B cell (primary cell): Measurements from ENCODE around the gene ANKRD35. TPM values are rescaled to one million over a fixed set of nuclear protein-coding genes. Genes with fewer than 3 reads are reported as not detected.

Experiments used
- ATAC-seq: fragments of 200-7000 bp; cut with Tn5 transposase; one replicate; pipeline ENCODE4 v1.10.0; 2021; ENCODE audit warnings: low read depth, mild to moderate bottlenecking, moderate number of reproducible peaks, moderate library complexity
- CTCF ChIA-PET: fragments of 350-600 bp; sonication (Branson Sonifier 250); formaldehyde crosslinking; loops from one replicate; lab custom pipeline; 2021; ENCODE audit warnings: antibody characterized with exemption, inconsistent platforms; lab: Charles Lee
- POLR2A ChIA-PET: fragments of 350-600 bp; sonication (Branson Sonifier 250); formaldehyde crosslinking; loops from one replicate; lab custom pipeline; 2021; ENCODE audit warnings: antibody characterized with exemption; lab: Charles Lee
- DNase-seq: peaks from one replicate; pipeline ENCODE4 v3.0.0; 2013
- H2AFZ ChIP-seq: 2 replicates; pipeline ENCODE4 v1.6.1; 2012; ENCODE audit warnings: mild to moderate bottlenecking, low read depth, low read length; ENCODE audit not compliant: insufficient read depth, poor library complexity, severe bottlenecking
- H3K27ac ChIP-seq, 2 donors: 1 replicate in 1 of 2; 2 replicates in 1 of 2; pipeline ENCODE4 v1.5.1; 2012 to 2013; ENCODE audit warnings: low read length in 2 of 2, mild to moderate bottlenecking in 2 of 2, moderate library complexity in 1 of 2
- H3K27me3 ChIP-seq, 4 experiments: fragments of 200-600 bp in 1 of 4; sonication (generic) in 1 of 4; replicated peaks in 1 of 4; 1 replicate in 2 of 4; 2 replicates in 2 of 4; pipeline versions ENCODE4 v1.6.1 to v1.7.0; 2013 to 2016; ENCODE audit warnings: low read length in 3 of 4, mild to moderate bottlenecking in 2 of 4, mixed read lengths in 1 of 4, moderate library complexity in 1 of 4; ENCODE audit not compliant: insufficient read depth in 4 of 4, control insufficient read depth in 3 of 4; ENCODE audit errors: control extremely low read depth in 1 of 4
- H3K36me3 ChIP-seq, 2 experiments: replicated peaks in 1 of 2; 1 replicate in 1 of 2; 2 replicates in 1 of 2; pipeline versions ENCODE4 v1.6.1 to v1.7.1; 2013; ENCODE audit warnings: low read length in 1 of 2; ENCODE audit not compliant: insufficient read depth in 2 of 2, control insufficient read depth in 1 of 2; ENCODE audit errors: control extremely low read depth in 1 of 2, extremely low read depth in 1 of 2
- H3K4me1 ChIP-seq, 2 donors: fragments of 200-600 bp in 1 of 2; sonication (generic) in 1 of 2; 1 replicate in 1 of 2; 2 replicates in 1 of 2; pipeline versions ENCODE4 v1.5.1 to v1.6.1; 2013 to 2017; ENCODE audit warnings: low read length in 2 of 2; ENCODE audit not compliant: control insufficient read depth in 2 of 2, insufficient read depth in 2 of 2
- H3K4me2 ChIP-seq: replicated peaks from 2 replicates; pipeline ENCODE3; 2012; ENCODE audit warnings: mild to moderate bottlenecking, low read depth, low read length; ENCODE audit not compliant: poor library complexity, severe bottlenecking
- H3K4me3 ChIP-seq, 5 experiments: fragments of 200-600 bp in 1 of 5; sonication (generic) in 1 of 5; 1 replicate in 3 of 5; 2 replicates in 2 of 5; pipeline versions ENCODE4 v1.5.1 to v1.7.0; 2011 to 2016; ENCODE audit warnings: low read length in 4 of 5, mild to moderate bottlenecking in 4 of 5, low read depth in 2 of 5, control low read depth in 1 of 5, moderate library complexity in 1 of 5; ENCODE audit not compliant: insufficient read depth in 1 of 5; ENCODE audit errors: control extremely low read depth in 1 of 5, extremely low read depth in 1 of 5
- H3K79me2 ChIP-seq: fragments of 200-600 bp; sonication (generic); one replicate; pipeline ENCODE4 v1.6.0; 2016; ENCODE audit warnings: low read length; ENCODE audit not compliant: control insufficient read depth, insufficient read depth
- H3K9ac ChIP-seq: fragments of 200-600 bp; sonication (generic); 2 replicates; pipeline ENCODE4 v1.6.1; 2017; ENCODE audit warnings: mild to moderate bottlenecking, low read length, moderate library complexity
- H3K9me3 ChIP-seq, 3 donors: one replicate each; pipeline versions ENCODE4 v1.6.1 to v1.7.1; 2013; ENCODE audit warnings: low read length in 2 of 3; ENCODE audit not compliant: control insufficient read depth in 2 of 3, insufficient read depth in 1 of 3; ENCODE audit errors: control extremely low read depth in 1 of 3
- H4K20me1 ChIP-seq: 2 replicates; pipeline ENCODE4 v1.6.0; 2012; ENCODE audit warnings: mild to moderate bottlenecking, low read length; ENCODE audit not compliant: insufficient read depth, control insufficient read depth, poor library complexity, severe bottlenecking
- H3K27ac Mint-ChIP-seq: one replicate; pipeline ENCODE4 v1.8.0; 2021; ENCODE audit warnings: mixed read lengths
- H3K27me3 Mint-ChIP-seq: one replicate; pipeline ENCODE4 v1.8.0; 2021; ENCODE audit warnings: mixed read lengths
- H3K4me1 Mint-ChIP-seq: one replicate; pipeline ENCODE4 v1.8.0; 2021; ENCODE audit warnings: mixed read lengths
- H3K4me3 Mint-ChIP-seq: one replicate; pipeline ENCODE4 v1.8.0; 2021; ENCODE audit warnings: mixed read lengths
- H3K9me3 Mint-ChIP-seq: one replicate; pipeline ENCODE4 v1.8.0; 2022; ENCODE audit warnings: mixed read lengths; ENCODE audit not compliant: insufficient read depth
- EZH2 ChIP-seq: IDR thresholded peaks from 2 replicates; pipeline ENCODE4 v1.6.1; 2012; ENCODE audit warnings: borderline replicate concordance, low read depth, mild to moderate bottlenecking, moderate library complexity, low read length; ENCODE audit not compliant: insufficient read depth, poor library complexity, severe bottlenecking
- whole genome bisulfite sequencing: methylation state at CpG from one replicate; pipeline ENCODE4 v1.1.5; 2013; ENCODE audit warnings: missing lambda C conversion rate; ENCODE audit not compliant: insufficient coverage; 5-methylcytosine and 5-hydroxymethylcytosine counted together
- intact Hi-C: fragments of 100-400 bp; cut with micrococcal nuclease; formaldehyde crosslinking; loops from one replicate; pipeline ENCODE4 v1.10.0; 2022
- polyA plus RNA-seq: library from polyadenylated mRNA; depleted of rRNA; stranded (reverse); fragments of >200 nt; gene quantifications from 2 replicates; pipeline ENCODE4 v1.2.3, GENCODE V29; 2012
- total RNA-seq, 2 donors: library from RNA; stranded (reverse); fragments of 120-200 nt in 1 of 2; gene quantifications; 1 replicate in 1 of 2; 2 replicates in 1 of 2; pipeline versions ENCODE4 v1.2.3 to v1.2.4, GENCODE V29; 2013 to 2022
- TF ChIP-seq, protein P1 (sequence below): fragments of 200-600 bp; IDR thresholded peaks from one replicate; pipeline ENCODE4 v1.8.0; 2022; ENCODE audit warnings: antibody characterized with exemption, mild to moderate bottlenecking

ANKRD35 gene
- total and polyA plus RNA-seq, 2 donors (not counting 1 experiment from before 2014, with no cell fraction given) = 0.04 TPM; not detected in 1

DNA sequence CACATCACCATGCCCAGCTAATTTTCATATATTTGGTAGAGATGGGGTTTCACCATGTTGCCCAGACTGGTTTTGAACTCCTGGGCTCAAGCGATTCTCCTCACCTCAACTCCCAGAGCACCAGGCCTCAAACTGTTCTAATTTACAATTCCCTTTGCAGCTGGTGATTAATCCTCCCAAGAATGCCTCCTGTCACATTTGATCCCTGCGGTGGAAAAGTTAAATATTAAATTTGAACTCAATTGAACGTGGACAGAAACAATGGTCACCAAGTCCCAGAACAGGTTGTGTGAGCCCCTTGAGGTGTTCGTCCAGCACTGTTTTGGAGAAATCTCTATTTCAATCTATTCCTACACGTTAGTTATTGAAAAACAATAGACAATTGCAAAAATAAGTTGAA is 2.0 kb upstream of the ANKRD35 start:
- TF ChIP-seq, protein P1, sequence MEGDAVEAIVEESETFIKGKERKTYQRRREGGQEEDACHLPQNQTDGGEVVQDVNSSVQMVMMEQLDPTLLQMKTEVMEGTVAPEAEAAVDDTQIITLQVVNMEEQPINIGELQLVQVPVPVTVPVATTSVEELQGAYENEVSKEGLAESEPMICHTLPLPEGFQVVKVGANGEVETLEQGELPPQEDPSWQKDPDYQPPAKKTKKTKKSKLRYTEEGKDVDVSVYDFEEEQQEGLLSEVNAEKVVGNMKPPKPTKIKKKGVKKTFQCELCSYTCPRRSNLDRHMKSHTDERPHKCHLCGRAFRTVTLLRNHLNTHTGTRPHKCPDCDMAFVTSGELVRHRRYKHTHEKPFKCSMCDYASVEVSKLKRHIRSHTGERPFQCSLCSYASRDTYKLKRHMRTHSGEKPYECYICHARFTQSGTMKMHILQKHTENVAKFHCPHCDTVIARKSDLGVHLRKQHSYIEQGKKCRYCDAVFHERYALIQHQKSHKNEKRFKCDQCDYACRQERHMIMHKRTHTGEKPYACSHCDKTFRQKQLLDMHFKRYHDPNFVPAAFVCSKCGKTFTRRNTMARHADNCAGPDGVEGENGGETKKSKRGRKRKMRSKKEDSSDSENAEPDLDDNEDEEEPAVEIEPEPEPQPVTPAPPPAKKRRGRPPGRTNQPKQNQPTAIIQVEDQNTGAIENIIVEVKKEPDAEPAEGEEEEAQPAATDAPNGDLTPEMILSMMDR = no peak
- H3K27ac ChIP-seq = no peak overlapping the region
- H2AFZ ChIP-seq = no peak overlapping the region
- Mint-ChIP-seq H3K4me3 (no peak overlapping the region), H3K9me3 (no peaks in the 10 kb centered on the region), H3K27me3 (peaks cover 24% of the 10 kb centered on the region), H3K4me1 (peaks cover 21% of the 10 kb centered on the region), H3K27ac (no peak overlapping the region)
- WGBS = no CpG with 5 or more reads among the region's 5 CpGs
- peaks cover 0 to 20% (median 18%) of the 10 kb centered on the region in 4 experiments for H3K27me3 ChIP-seq
- no peaks in the 10 kb centered on the region for H4K20me1 ChIP-seq
- CTCF ChIA-PET = no interaction called here
- H3K4me2 ChIP-seq = no peak overlapping the region
- no peaks in the 10 kb centered on the region for H3K79me2 ChIP-seq
- no peaks in the 10 kb centered on the region for H3K36me3 ChIP-seq
- no peak overlapping the region for H3K9ac ChIP-seq
- no peak overlapping the region for H3K4me3 ChIP-seq
- POLR2A ChIA-PET = interaction anchor here (4.2 kb wide), 1 partner anchor 28 kb away, joined by 22 read pairs; the partner anchor contains the start of gene PIAS3
- intact Hi-C loops = loop anchor here (5.0 kb wide), 1 partner anchor 40 kb away; the partner anchor contains the start of gene NUDT17
- DNase-seq = no peak
- ATAC-seq = no peak
- peaks cover 11 to 12% of the 10 kb centered on the region in 2 donors for H3K4me1 ChIP-seq
- H3K9me3 ChIP-seq = no peaks in the 10 kb centered on the region

DNA sequence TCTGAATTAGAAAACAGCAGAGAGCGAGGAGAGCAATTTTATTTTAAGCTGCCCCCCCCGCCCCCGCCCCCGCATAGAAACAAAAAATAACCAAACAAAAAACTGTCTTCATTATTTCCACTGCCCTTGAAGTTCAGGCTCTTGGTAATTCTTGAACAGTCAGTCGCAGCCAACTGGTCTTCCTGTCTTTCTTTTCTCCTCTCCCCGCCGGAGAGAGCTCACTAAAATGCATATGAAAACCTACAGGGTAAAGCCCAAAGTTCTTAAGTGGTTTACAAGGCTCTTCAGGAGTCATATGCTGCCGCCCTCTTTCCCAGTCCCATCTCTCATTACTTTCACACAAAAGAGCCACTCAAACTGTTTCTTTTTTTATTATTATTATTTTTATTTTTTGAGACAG is 1.1 kb upstream of the ANKRD35 start:
- no peaks in the 10 kb centered on the region for H4K20me1 ChIP-seq
- peak overlapping the region; percentile 80 for H3K4me3 Mint-ChIP-seq
- intact Hi-C loops = loop anchor here (5.0 kb wide), 1 partner anchor 40 kb away; the partner anchor contains the start of gene NUDT17
- no peak overlapping the region for H2AFZ ChIP-seq
- H3K27me3 ChIP-seq = peaks cover 0 to 24% (median 18%) of the 10 kb centered on the region in 4 experiments
- DNase-seq (no peak), ATAC-seq (no peak)
- ChIA-PET CTCF (interaction anchor here (0.6 to 1.2 kb wide), 3 partner anchors 15 to 86 kb away, joined by 3 to 6 read pairs (median 3); partner anchors contain the start of gene NUDT17), POLR2A (interaction anchor here (4.2 kb wide), 1 partner anchor 28 kb away, joined by 22 read pairs; the partner anchor contains the start of gene PIAS3)
- no peak overlapping the region for H3K9ac ChIP-seq
- no peaks in the 10 kb centered on the region for H3K79me2 ChIP-seq
- peaks cover 11 to 12% of the 10 kb centered on the region in 2 donors for H3K4me1 ChIP-seq
- no peaks in the 10 kb centered on the region for H3K36me3 ChIP-seq
- no peaks in the 10 kb centered on the region for H3K9me3 ChIP-seq
- no peak overlapping the region for H3K27ac ChIP-seq
- H3K27me3 Mint-ChIP-seq = peaks cover 26% of the 10 kb centered on the region
- H3K4me3 ChIP-seq = no peak overlapping the region
- no peak for TF ChIP-seq EZH2
- H3K4me2 ChIP-seq = no peak overlapping the region
- H3K9me3 Mint-ChIP-seq = no peaks in the 10 kb centered on the region
- 90% methylated on average over 2 of the region's 8 CpGs for WGBS
- H3K4me1 Mint-ChIP-seq = peaks cover 22% of the 10 kb centered on the region
- no peak overlapping the region for H3K27ac Mint-ChIP-seq
